Naive thymus-derived CD4-positive, alpha-beta T cell (primary cell): Measurements from ENCODE around the gene BLTP3B. TPM values are rescaled to one million over a fixed set of nuclear protein-coding genes. Genes with fewer than 3 reads are reported as not detected.

Experiments used
- ATAC-seq: fragments of 150-1000 bp; cut with Tn5 transposase; 2 replicates; pipeline ENCODE4 v1.10.0; 2021; ENCODE audit warnings: mild to moderate bottlenecking, moderate library complexity
- CTCF ChIA-PET: fragments of 350-600 bp; sonication (Branson Sonifier 250); formaldehyde crosslinking; loops from one replicate; lab custom pipeline; 2021; ENCODE audit warnings: antibody characterized with exemption; lab: Charles Lee
- POLR2A ChIA-PET: fragments of 350-600 bp; sonication (Branson Sonifier 250); formaldehyde crosslinking; loops from one replicate; lab custom pipeline; 2021; ENCODE audit warnings: antibody characterized with exemption, inconsistent platforms; lab: Charles Lee
- DNase-seq, 9 donors: peaks; one replicate each; pipeline versions ENCODE4 v3.0.0 to v3.0.0-alpha.2; 2020 to 2022; ENCODE audit warnings: mixed read lengths in 1 of 9
- H3K27ac ChIP-seq: one replicate; pipeline ENCODE4 v1.7.0; 2013; ENCODE audit warnings: mild to moderate bottlenecking, low read depth, low read length, moderate library complexity
- H3K27me3 ChIP-seq, 2 donors: one replicate each; pipeline ENCODE4 v1.7.0; 2013; ENCODE audit warnings: low read length in 2 of 2, mild to moderate bottlenecking in 2 of 2, moderate library complexity in 2 of 2; ENCODE audit not compliant: control insufficient read depth in 2 of 2, insufficient read depth in 2 of 2
- H3K36me3 ChIP-seq, 3 experiments: 1 replicate in 2 of 3; 2 replicates in 1 of 3; pipeline ENCODE4 v1.7.0; 2013; ENCODE audit warnings: low read length in 3 of 3, mild to moderate bottlenecking in 3 of 3, moderate library complexity in 1 of 3; ENCODE audit not compliant: insufficient read depth in 3 of 3, control insufficient read depth in 2 of 3
- H3K4me1 ChIP-seq, 2 donors: one replicate each; pipeline ENCODE4 v1.7.0; 2013; ENCODE audit warnings: low read length in 2 of 2, mild to moderate bottlenecking in 2 of 2, moderate library complexity in 1 of 2; ENCODE audit not compliant: control insufficient read depth in 2 of 2, insufficient read depth in 2 of 2
- H3K4me3 ChIP-seq: 2 replicates; pipeline ENCODE4 v1.7.0; 2013; ENCODE audit warnings: mild to moderate bottlenecking, low read length
- H3K9me3 ChIP-seq, 3 experiments: 1 replicate in 2 of 3; 2 replicates in 1 of 3; pipeline ENCODE4 v1.7.0; 2013; ENCODE audit warnings: low read length in 3 of 3; ENCODE audit not compliant: control insufficient read depth in 2 of 3
- H3K27ac Mint-ChIP-seq, 9 donors: one replicate each; pipeline ENCODE4 v1.8.0; 2020 to 2022; ENCODE audit warnings: mixed read lengths in 9 of 9, mild to moderate bottlenecking in 8 of 9, moderate library complexity in 5 of 9, inconsistent platforms in 2 of 9
- H3K27me3 Mint-ChIP-seq, 5 donors: one replicate each; pipeline ENCODE4 v1.8.0; 2021 to 2022; ENCODE audit warnings: mixed read lengths in 5 of 5, mild to moderate bottlenecking in 1 of 5
- H3K36me3 Mint-ChIP-seq, 5 donors: one replicate each; pipeline ENCODE4 v1.8.0; 2020 to 2022; ENCODE audit warnings: mixed read lengths in 5 of 5, mild to moderate bottlenecking in 3 of 5, inconsistent platforms in 1 of 5
- H3K4me1 Mint-ChIP-seq, 7 donors: one replicate each; pipeline ENCODE4 v1.8.0; 2020 to 2022; ENCODE audit warnings: mixed read lengths in 7 of 7, mild to moderate bottlenecking in 3 of 7, inconsistent platforms in 1 of 7
- H3K4me3 Mint-ChIP-seq, 10 donors: one replicate each; pipeline ENCODE4 v1.8.0; 2020 to 2022; ENCODE audit warnings: mild to moderate bottlenecking in 10 of 10, mixed read lengths in 10 of 10, moderate library complexity in 6 of 10, inconsistent platforms in 2 of 10
- H3K9me3 Mint-ChIP-seq, 11 donors: one replicate each; pipeline ENCODE4 v1.8.0; 2020 to 2022; ENCODE audit warnings: mixed read lengths in 11 of 11, mild to moderate bottlenecking in 4 of 11, inconsistent platforms in 1 of 11, moderate library complexity in 1 of 11
- intact Hi-C, 2 donors: fragments of 100-400 bp; cut with micrococcal nuclease; formaldehyde crosslinking; loops; one replicate each; pipeline ENCODE4 v1.15.1; 2023
- polyA plus RNA-seq, 2 donors: library from polyadenylated mRNA; unstranded; fragments of 300-500 nt; fragmentation: Illumina TruSeq; gene quantifications; one replicate each; pipeline ENCODE4 v1.2.3, GENCODE V29; 2021
- total RNA-seq, 6 experiments: library from RNA in 5 of 6; stranded (reverse) in 5 of 6; gene quantifications; 1 replicate in 5 of 6; 2 replicates in 1 of 6; pipeline ENCODE4 v1.2.3 and lab custom pipeline; 2021 to 2026

The BLTP3B gene
- total and polyA plus RNA-seq, 7 experiments from 2014 or later: 12.7 to 28.9 (median 16.8) TPM

DNA sequence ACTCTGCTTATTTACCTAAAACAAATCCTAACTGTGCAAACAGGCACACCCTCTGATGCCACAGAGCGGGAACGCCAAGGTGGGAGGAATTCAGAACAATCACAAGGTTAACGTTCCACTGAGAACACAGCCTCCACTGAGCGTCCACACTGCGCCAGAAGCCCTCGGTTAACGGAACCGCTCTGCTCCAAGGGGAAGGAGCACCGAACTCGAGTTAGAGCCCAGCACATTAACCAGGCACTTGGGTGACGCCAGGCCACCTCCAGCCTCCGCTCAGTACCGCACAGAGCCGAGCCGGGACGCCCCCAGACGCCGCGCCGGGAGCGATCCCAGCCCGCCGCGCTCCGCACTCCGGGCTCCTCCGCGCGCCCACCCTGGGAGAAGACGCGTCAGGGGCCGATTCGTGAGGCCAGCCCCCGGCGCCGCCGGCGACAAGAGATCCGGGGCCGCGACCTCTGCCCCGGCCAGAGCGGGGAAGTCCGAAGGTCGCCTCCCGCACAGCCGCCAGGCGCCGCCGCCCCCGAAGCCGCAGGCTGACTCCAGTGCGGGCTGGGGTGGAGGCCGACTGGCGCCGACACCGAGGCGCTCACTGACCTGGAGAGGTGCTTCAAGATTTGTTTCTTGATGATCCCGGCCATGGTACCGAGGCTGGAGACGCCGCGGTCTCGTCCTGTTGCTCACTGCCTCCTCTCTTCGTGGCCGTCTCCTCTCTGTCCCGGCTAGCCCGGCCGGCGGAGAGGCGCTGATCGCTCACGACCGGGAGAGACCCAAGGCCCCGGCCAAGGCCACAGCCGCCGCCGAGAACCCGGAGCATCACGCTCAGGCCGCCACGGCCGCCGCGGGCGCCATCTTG is 450 bp downstream of the BLTP3B start:
- intact Hi-C loops: loop anchor here (1.0 to 5.0 kb wide), 16 partner anchors 12 to 1975 kb away; partner anchors contain the start of genes ACTR6 (in 2 of the 2), DEPDC4 (in 2 of the 2), SCYL2 (in 2 of the 2) and APAF1 (in 1 of the 2)
- POLR2A ChIA-PET: interaction anchor here (0.6 kb wide), 1 partner anchor 72 kb away, joined by 5 read pairs; no protein-coding TSS in a partner anchor

DNA sequence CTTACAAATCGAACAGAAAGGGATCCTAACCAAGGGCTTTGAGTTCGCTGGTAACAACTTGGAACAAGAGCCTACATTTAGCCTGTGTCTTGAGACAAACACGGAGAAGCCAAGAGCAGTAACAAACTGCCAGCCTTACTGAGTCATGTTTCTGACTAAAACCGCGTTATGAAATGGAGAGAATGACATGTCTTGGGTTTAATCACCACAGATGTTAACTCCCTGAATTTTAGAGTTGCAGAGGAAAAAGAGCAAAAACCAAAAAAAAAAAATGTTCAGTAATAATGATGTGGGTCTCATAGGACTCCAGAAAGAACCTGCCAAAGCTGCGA is 1.0 kb downstream of the BLTP3B start:
- H3K36me3 ChIP-seq: peaks cover 0 to 4% (median 0%) of the 10 kb centered on the region in 3 experiments
- ChIA-PET CTCF (no interaction called here), POLR2A (interaction anchor here (0.6 kb wide), 1 partner anchor 72 kb away, joined by 5 read pairs; no protein-coding TSS in a partner anchor)
- Mint-ChIP-seq H3K4me3 (peak overlapping the region; percentile 84 to 97 (median 95)), H3K36me3 (peaks cover 0 to 5% (median 0%) of the 10 kb centered on the region in 5 donors), H3K27ac (peak overlapping the region; percentile 85 to 97 (median 92)), H3K9me3 (no peaks in the 10 kb centered on the region), H3K4me1 (peaks cover 32 to 57% (median 43%) of the 10 kb centered on the region in 7 donors), H3K27me3 (no peaks in the 10 kb centered on the region)
- H3K4me3 ChIP-seq: peak overlapping the region; percentile 84
- intact Hi-C loops: loop anchor here (5.0 kb wide), 5 partner anchors 411 to 1976 kb away; partner anchors contain the start of genes CHPT1 (in 1 of the 2) and WASHC3 (in 1 of the 2)
- H3K9me3 ChIP-seq: no peaks in the 10 kb centered on the region
- ATAC-seq (peak; percentile 14), DNase-seq (peak in 3 of 9 donors; percentile 4 to 35 (median 8))
- H3K4me1 ChIP-seq: peaks cover 7 to 14% of the 10 kb centered on the region in 2 donors
- peak overlapping the region; percentile 93 for H3K27ac ChIP-seq
- H3K27me3 ChIP-seq: no peaks in the 10 kb centered on the region

More for the DNA sequence above, 450 bp downstream of the BLTP3B start:
- CTCF ChIA-PET: no interaction called here
- peak overlapping the region; percentile 84 to 97 (median 95) for H3K4me3 Mint-ChIP-seq
- H3K9me3 Mint-ChIP-seq: no peaks in the 10 kb centered on the region
- H3K9me3 ChIP-seq: no peaks in the 10 kb centered on the region
- H3K27ac ChIP-seq: peak overlapping the region; percentile 93
- peak overlapping the region; percentile 85 to 98 (median 94) for H3K27ac Mint-ChIP-seq
- H3K36me3 Mint-ChIP-seq: peaks cover 0 to 2% (median 0%) of the 10 kb centered on the region in 5 donors
- peaks cover 7 to 14% of the 10 kb centered on the region in 2 donors for H3K4me1 ChIP-seq
- no peaks in the 10 kb centered on the region for H3K27me3 Mint-ChIP-seq
- ATAC-seq (peak; percentile 50), DNase-seq (peak in 7 of 9 donors; percentile 28 to 55 (median 41))
- peak overlapping the region; percentile 84 for H3K4me3 ChIP-seq
- H3K27me3 ChIP-seq: no peaks in the 10 kb centered on the region
- peaks cover 32 to 54% (median 39%) of the 10 kb centered on the region in 7 donors for H3K4me1 Mint-ChIP-seq
- H3K36me3 ChIP-seq: peaks cover 0 to 4% (median 0%) of the 10 kb centered on the region in 3 experiments

DNA sequence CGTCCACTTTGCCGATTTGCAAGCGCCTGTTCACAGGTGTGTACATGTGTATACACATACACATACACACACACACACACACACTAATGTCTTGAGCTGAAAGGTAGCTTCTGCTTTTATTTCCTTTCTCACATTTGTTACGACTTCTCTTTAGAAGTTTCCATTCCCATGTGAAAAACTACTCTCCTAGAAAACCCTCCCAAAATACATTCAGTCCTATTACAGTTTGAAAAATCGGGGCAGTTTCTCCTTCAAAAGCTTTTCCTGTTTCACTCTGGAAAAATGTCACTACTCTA is 3.9 kb downstream of the BLTP3B start:
- no peaks in the 10 kb centered on the region for H3K27me3 ChIP-seq
- no peak for DNase-seq
- intact Hi-C loops: loop anchor here in 1 of 2 donors (5.0 kb wide), 1 partner anchor 1096 kb away; no protein-coding TSS in a partner anchor
- H3K27ac ChIP-seq: no peak overlapping the region
- ChIA-PET CTCF (interaction anchor here (1.0 kb wide), 1 partner anchor 16 kb away, joined by 6 read pairs; no protein-coding TSS in a partner anchor), POLR2A (no interaction called here)
- Mint-ChIP-seq H3K9me3 (peaks cover 0 to 2% (median 0%) of the 10 kb centered on the region in 11 donors), H3K36me3 (peaks cover 0 to 10% (median 9%) of the 10 kb centered on the region in 5 donors), H3K27me3 (no peaks in the 10 kb centered on the region), H3K4me1 (peaks cover 36 to 63% (median 58%) of the 10 kb centered on the region in 7 donors), H3K4me3 (peak overlapping the region in 2 of 10 donors; percentile 1 to 21), H3K27ac (peak overlapping the region in 1 of 9 donors; percentile 26)
- H3K36me3 ChIP-seq: peaks cover 0 to 4% (median 0%) of the 10 kb centered on the region in 3 experiments
- H3K4me1 ChIP-seq: peaks cover 7 to 14% of the 10 kb centered on the region in 2 donors
- H3K9me3 ChIP-seq: no peaks in the 10 kb centered on the region
- no peak overlapping the region for H3K4me3 ChIP-seq
- no peak for ATAC-seq

DNA sequence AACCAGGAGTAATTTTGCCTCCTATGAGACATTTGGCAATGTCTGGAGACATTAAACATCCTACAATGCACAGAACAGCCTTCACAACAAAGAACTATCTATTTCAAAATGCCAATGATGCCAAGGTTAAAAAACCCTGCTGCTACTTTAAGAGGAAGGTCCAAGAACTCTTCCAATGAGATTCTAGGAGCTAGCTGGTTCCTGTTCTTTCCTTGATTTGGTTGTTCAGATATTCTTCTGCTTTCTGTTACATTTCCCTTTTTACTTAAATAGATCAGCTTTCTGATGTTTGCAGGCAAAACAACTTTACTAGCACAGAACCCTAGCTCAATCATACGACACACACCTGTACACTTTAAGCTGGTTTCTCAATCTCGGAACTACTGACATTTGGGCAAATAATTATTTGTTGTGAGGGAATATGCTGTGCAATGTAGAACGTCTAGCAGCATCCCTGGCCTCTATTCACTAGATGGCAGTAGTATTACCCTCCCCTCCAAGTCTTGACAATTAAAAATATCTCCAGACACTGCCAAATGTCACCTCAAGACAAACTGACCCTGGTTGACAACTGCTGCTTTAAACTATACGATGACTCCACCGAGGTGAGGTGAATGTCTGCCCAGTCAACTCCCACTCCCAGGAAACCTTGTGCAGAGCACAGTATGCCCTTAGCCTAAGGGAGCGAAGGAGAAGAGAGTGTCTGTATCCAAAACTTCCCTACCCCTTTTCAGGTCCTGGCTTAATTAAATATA is 4.4 kb downstream of the BLTP3B start:
- H3K36me3 ChIP-seq: peaks cover 0 to 4% (median 0%) of the 10 kb centered on the region in 3 experiments
- intact Hi-C loops: loop anchor here in 1 of 2 donors (5.0 kb wide), 1 partner anchor 1096 kb away; no protein-coding TSS in a partner anchor
- no peak overlapping the region for H3K4me3 ChIP-seq
- POLR2A ChIA-PET: no interaction called here
- no peaks in the 10 kb centered on the region for H3K27me3 ChIP-seq
- peak overlapping the region in 1 of 10 donors; percentile 21 for H3K4me3 Mint-ChIP-seq
- H3K9me3 Mint-ChIP-seq: peaks cover 0 to 2% (median 0%) of the 10 kb centered on the region in 11 donors
- no peaks in the 10 kb centered on the region for H3K27me3 Mint-ChIP-seq
- H3K4me1 ChIP-seq: peaks cover 4 to 12% of the 10 kb centered on the region in 2 donors
- peaks cover 34 to 64% (median 55%) of the 10 kb centered on the region in 7 donors for H3K4me1 Mint-ChIP-seq
- no peak overlapping the region for H3K27ac ChIP-seq
- peaks cover 0 to 14% (median 10%) of the 10 kb centered on the region in 5 donors for H3K36me3 Mint-ChIP-seq
- CTCF ChIA-PET: interaction anchor here (1.0 kb wide), 1 partner anchor 17 kb away, joined by 6 read pairs; no protein-coding TSS in a partner anchor
- DNase-seq (peak in 5 of 9 donors; percentile 6 to 24 (median 14)), ATAC-seq (no peak)
- no peaks in the 10 kb centered on the region for H3K9me3 ChIP-seq
- H3K27ac Mint-ChIP-seq: no peak overlapping the region

DNA sequence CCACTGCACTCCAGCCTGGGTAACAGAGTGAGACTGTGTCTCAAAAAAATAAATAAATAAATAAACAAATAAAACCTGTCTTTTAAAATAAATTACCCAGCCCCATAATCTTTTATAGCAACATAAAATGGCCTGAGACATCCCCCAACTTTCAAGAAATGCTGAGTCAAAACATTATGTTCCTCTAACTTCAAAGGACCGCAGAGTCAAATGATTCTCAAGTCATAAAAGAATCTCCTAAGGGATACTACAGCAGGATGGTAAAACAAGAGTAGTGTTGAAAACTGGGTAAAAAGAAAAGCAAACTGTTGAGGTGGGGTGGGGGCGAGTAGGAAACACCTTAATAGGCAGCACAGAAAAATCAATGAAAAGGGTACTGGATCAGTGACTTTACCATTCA is 9.5 kb downstream of the BLTP3B start:
- no peak for ATAC-seq
- H3K4me1 ChIP-seq: peaks cover 4 to 6% of the 10 kb centered on the region in 2 donors
- H3K27me3 Mint-ChIP-seq: no peaks in the 10 kb centered on the region
- ChIA-PET POLR2A (no interaction called here), CTCF (no interaction called here)
- H3K4me1 Mint-ChIP-seq: peaks cover 31 to 69% (median 43%) of the 10 kb centered on the region in 7 donors
- no peaks in the 10 kb centered on the region for H3K27me3 ChIP-seq
- H3K27ac Mint-ChIP-seq: no peak overlapping the region
- H3K36me3 ChIP-seq: no peaks in the 10 kb centered on the region
- H3K9me3 ChIP-seq: no peaks in the 10 kb centered on the region
- H3K4me3 ChIP-seq: no peak overlapping the region
- no peak overlapping the region for H3K27ac ChIP-seq
- H3K36me3 Mint-ChIP-seq: peaks cover 0 to 26% (median 16%) of the 10 kb centered on the region in 5 donors
- DNase-seq: no peak
- H3K4me3 Mint-ChIP-seq: no peak overlapping the region
- H3K9me3 Mint-ChIP-seq: peaks cover 0 to 11% (median 0%) of the 10 kb centered on the region in 11 donors
- intact Hi-C loops: no loop called here

DNA sequence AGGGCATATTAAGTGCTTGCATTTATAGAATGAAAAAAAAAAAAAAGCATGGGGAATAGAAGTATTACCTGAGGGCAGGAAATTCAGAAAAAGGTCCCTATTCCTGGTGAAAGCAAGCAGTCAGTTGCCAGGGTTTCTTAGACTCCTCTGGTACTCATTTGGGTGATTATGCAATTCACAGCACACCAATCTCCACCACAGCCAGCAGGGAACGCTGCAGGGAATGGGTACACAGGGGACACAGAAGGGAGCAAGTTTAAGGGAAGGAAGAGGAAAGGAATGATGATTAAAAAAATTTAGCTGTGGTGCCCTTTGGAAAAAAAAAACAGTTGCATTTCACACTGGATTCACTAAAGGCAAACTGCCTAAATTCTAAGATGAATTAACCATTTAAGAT is 14.2 kb downstream of the BLTP3B start:
- Mint-ChIP-seq H3K27ac (peak overlapping the region in 5 of 9 donors; percentile 33 to 64 (median 53)), H3K4me1 (peaks cover 26 to 54% (median 40%) of the 10 kb centered on the region in 7 donors), H3K4me3 (peak overlapping the region in 5 of 10 donors; percentile 27 to 47 (median 35)), H3K27me3 (no peaks in the 10 kb centered on the region), H3K36me3 (peaks cover 0 to 21% (median 12%) of the 10 kb centered on the region in 5 donors), H3K9me3 (peaks cover 0 to 11% (median 0%) of the 10 kb centered on the region in 11 donors)
- no peaks in the 10 kb centered on the region for H3K9me3 ChIP-seq
- no peak overlapping the region for H3K4me3 ChIP-seq
- H3K4me1 ChIP-seq: peaks cover 7 to 9% of the 10 kb centered on the region in 2 donors
- ChIA-PET POLR2A (interaction anchor here (1.2 kb wide), 1 partner anchor 72 kb away, joined by 4 read pairs; the partner anchor contains the start of gene ACTR6), CTCF (no interaction called here)
- H3K27ac ChIP-seq: no peak overlapping the region
- DNase-seq: no peak
- H3K27me3 ChIP-seq: no peaks in the 10 kb centered on the region
- intact Hi-C loops: no loop called here
- no peaks in the 10 kb centered on the region for H3K36me3 ChIP-seq
- ATAC-seq: peak; percentile 58
